SIG-M5 (cell line): Measurements from ENCODE around the gene NDUFB7.
"Not testable (repeated sequence)": the region's sequence is repeated elsewhere in the genome, so short reads cannot be mapped to it uniquely, and the experiment has no call there.

Source experiments
- DNase-seq: peaks from one replicate; lab custom pipeline; 2025; lab: John Stamatoyannopoulos, UW

Gene NDUFB7

DNA sequence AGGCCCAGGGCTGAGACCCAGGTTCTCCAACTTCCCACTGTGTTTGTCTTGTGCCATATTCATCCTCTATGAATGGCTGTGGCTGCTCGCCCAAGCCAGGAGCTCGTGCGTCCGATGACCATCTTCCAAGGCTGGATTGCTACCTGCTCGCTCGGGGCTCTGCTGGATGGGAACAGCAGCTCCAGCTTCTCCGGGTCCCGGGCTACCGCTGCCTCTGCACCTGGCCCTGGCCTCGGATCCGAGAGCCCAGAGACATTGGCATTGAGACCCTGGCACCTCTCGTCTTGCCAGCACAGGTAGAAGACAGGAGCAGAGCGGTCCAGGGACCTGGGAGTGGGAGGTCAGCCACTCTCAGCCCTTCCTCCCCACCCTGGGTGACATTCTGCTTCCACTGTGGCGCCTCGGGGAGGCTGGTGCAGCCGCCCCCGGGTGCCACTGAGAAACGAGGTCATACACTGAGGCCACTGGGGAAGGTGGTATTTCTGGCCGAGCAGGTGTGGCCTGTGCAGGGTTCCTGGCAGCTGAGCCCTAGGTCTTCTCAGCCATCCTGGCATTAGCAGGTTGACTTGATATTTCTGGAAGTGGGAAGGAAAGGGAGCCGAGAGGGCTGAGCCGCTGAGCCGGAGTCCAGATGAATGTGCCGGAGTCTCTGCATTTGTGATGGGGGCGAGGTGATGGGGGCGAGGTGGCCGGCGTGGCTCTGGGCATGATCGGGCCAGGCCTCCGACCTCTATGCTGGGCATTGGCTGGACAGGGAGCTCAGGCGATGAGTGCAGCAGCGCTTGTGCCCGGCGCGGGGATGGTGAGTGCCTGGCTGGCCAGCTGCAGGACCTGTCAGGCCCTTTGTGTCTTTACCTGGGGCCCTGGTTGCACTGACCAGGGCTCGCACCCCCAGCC is 18.6 kb downstream of the NDUFB7 start:
- DNase-seq = no peak

DNA sequence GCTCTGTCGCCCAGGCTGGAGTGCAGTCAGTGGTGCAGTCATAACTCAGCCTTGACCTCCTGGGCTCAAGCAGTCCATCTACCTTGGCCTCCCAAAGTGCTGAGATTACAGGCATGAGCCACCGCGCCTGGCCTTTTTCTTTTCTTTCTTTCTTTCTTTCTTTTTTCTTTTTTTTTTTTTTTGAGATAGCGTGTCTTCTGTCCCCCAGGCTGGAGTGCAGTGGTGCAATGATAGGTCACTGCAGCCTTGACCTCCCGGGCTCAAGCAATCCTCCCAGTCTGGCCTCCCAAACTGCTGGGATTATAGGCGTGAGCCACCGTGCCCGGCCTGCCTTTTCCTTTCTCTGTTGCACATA is 19.9 kb downstream of the NDUFB7 start:
- DNase-seq = not testable (repeated sequence)

DNA sequence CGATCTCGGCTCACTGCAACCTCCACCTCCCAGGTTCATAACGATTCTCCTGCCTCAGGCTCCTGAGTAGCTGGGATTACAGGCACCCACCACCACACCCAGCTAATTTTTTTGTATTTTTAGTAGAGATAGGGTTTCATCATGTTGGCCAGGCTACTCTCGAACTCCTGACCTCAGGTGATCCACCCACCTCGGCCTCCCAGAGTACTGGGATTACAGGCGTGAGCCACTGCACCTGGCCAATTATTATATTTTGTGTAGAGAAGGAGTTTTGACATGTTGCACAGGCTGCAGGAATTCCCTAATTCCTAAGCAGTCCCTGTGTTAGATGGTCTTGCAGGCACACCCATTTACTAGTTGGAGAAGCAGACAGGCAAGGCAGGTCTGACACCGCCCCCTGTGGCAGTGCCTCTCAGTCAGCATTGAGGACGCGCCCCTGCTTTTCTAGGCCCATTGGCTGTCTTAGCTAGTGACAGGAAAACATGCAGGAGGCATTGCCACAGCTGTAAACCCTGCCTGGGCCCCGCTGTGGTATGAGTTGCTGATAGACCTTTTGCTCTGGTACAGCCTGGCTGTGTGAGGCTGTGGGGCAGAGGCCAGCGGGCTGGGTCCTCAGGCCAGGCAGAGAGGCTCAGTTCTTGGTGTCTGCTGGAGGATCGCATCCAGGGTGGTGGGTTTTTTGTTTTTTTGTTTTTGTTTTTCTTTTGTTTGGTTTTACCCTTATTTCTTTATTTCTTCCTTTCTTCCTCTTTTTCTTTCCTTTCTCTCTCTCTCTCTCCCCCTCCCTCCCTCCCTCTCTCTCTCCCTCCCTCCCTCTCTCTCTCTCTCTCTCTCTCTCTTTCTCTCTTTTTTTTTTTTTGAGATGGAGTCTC is 20.5 kb downstream of the NDUFB7 start:
- peak; percentile 63 for DNase-seq

DNA sequence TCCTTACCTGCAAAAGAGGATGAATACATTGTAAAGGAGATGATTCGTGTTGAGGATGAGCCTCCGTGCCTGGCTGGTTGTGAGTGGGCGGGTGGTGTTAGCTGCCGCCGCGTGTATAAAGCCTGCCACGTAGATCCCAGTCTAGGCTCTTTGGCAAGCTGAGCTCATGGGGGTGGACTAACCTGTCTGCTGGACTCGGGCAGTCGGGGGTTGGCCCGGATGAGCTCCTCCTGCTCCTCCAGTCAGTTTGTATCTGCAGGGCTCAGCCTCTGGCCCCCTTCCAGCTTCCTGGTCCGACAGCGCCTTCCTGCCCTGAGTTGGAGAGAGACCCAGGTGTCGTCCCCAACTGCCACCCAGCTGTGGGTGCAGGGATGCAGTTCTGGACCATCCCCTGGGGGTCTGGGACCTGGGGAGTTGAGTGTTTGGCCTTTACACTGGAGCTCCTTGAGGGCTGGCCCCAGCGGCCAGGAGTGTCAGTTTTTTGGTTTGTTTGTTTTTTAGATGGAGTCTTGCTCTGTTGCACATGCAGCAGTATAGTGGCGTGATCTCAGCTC is 21.6 kb downstream of the NDUFB7 start:
- no peak for DNase-seq

DNA sequence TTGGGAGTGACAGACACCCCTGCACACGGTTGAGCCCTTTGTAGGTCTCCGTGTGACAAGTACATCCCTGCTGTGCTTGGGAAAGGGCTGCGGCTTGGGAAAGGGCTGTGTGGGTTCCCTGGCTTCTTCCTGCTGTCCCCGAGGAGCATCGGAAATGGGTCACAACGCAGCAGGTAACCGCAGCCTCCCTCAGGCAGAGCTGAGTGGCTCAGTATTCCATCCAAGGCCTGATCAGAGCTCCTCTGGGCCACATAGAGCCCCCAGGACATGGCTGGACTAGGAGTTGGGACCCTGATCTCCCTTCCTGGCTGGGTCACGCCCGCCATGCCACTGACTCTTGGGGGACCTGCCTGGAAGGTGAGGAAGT is 26.2 kb downstream of the NDUFB7 start:
- DNase-seq = no peak

DNA sequence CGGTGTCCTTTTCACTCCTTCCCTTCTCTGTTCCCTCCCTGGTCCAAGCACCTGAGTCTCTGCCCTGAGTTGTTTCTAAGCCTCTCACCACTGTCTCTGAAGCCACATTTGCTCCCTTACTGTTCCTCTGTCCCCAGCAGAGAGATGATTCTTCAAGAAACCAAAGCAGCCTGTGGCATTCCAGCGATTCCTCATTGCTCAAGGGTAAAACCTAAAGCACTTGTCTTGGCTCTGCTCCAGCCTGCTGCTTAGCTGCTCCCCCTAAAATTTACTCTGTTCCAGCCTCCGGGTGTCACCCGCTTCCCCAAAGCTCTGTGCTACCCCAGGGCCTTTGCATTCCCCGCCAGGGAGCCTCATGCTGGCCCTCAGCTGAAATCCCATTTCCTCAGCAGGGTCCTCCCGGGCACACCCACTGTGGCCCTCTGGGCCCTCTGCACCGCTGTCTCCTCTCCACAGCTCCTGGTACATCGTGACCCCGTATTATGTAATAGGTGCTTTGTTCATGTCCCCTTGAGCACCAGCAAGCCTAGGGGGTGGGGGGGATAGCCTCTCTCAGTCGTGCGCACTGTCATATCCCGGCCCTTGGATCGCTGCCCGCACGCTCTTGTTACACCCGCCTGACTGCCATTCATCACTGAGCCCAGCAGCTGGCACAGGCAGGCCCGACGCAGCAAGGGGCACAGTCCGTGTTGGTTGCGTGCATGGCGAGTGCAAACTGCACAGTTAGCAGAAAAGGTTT is 26.7 kb downstream of the NDUFB7 start:
- no peak for DNase-seq

DNA sequence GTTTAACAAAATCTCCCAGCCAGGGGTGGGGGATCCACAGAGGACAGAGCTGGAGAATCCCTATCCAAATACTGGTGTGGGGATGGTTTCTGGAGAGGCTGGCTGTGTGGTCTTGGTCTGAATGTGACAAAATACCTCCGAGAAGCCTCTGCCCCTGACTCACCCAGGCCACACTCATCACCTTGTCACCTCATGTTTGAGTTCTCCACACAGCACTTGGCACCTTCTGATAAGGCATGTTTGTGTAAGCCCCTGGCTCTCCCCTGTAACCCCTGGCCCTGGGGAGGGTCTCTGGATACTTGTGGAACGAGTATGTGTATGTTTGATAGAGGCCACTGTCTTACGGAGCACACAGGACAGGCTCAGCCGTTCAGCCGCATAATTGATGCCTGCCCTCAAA is 27.8 kb downstream of the NDUFB7 start:
- no peak for DNase-seq

DNA sequence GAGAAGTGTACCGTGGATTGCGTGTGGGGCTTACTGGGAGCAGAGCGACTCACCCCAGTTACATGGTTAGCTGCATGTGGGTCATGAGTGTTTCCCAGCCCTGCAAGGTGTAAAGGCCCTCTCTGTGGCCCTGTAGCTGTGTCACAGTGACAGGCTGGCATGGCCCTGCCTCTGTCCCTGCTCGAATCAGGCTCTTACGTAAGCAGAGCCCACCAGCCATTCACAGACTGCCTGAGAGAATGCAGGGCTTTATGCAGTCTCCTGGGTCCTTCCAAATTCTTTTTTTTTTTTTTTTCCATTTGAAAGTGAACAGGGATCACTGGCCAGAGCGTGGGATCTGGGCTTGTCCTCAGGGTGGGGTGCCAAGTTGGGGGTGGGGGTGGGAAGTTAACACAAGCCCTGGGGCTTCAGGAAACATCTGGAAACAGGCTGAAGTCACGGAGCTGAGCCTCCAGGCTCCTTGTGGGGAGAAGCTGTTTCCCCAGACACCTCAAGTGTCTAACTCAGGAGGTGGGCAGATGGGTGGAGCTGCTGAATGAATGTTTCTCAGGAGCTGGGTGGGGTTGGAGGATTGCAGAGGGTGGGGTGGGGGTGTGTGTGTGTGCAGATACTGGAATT is 29.0 kb downstream of the NDUFB7 start:
- DNase-seq = no peak

DNA sequence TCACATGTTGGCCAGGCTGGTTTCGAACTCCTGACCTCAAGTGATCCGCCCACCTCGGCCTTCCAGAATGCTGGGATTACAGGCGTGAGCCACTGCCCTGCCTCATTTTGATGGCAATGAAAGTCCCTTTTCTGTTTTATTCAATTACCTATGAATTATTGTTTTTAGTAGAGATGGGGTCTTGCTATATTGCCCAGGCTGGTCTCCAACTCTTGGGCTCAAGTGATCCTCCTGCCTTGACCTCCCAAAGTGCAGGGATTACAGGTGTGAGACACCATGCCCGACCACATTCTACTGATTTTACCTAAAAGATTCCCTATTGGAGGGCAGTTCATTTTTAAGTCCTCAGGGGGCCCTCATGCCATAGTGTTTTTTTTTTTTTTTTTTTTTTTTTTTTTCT is 29.9 kb downstream of the NDUFB7 start:
- DNase-seq = not testable (repeated sequence)

DNA sequence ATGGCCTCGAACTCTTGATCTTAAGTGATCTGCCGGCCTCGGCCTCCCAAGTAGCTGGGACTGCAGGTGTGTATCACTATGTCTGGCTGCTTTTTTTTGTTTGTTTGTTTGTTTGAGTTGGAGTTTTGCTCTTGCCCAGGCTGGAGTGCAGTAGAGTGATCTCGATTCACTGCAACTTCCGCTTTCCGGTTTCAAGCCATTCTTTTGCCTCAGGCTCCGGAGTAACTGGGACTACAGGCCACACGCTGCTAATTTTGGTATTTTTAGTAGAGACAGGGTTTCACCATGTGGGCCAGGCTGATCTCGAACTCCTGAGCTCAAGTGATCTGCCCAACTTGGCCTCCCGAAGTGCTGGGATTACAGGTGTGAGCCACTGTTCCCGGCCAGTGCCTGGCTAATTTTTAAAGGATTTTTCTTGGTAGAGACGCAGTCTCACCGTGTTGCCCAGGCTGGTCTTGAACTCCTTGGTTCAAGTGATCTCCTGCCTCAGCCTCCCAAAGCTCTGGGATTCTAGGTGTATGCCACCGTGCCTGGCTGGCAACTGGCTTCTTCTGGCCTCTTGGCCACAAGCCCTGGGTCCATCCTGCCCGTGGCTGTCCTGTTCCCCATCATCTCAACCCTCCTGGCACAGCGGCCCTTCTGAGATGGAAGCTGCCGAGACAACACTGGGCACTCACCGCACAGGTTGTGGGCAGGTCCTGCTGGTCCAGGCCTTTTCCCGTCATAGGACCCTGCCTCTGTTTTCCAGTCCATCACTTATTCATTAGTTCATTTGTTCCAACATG is 30.9 kb downstream of the NDUFB7 start:
- no peak for DNase-seq

DNA sequence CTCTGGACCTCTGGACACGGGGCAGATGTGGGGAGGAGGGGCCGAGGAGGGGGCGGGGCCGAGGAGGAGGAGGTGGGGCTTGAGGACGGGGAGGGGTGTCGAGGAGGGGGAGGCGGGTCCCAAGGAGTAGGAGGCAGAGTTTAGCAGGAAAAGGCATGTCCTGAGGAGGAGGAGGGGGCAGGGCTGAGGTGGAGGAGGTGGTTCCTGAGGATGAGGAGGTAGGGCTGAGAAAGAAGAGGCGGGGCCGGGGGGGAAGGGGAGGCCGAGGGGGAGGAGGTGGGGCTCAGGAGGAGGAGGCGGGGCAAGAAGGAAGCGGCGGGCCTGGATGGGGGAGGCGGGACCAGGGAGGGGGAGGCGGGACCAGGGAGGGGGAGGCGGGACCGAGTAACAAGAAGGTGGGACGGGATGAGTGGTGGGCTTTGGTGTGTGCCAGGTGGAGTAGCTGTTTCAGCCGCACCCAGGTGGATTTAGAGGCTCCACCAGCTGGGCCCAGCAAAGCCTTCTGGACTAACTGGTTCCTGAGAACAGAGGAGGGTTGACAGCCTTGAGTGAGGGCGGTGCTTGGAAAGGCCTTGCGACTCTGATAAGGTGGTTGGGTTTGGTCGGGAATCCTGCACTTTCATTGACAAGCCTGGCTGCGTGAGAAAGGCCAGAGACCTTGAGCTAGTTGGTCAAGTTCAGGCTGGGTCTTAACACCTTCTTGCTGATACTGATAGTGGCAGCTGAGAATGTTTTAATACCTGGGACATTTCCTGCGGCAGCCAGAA is 34.8 kb downstream of the NDUFB7 start:
- DNase-seq = no peak

DNA sequence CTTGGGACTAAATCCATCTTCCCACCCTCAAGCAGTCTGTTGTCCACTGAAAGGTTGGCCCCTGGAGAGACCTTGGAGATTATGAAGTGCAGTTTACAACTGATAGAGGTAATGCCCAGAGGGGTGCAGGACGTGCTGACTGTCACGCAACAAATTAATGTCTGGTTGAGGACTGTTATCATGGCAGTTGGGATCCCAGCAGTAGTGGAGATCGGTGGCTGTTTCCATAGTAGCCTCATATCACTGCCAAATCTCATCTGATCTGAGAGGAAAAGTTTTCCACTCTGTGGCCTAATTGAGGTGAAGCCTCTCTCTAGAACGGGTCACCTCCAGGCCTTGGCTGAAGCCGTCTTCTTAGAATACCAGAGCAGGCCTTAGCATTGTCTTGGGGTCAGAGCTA is 38.4 kb downstream of the NDUFB7 start:
- DNase-seq = no peak

DNA sequence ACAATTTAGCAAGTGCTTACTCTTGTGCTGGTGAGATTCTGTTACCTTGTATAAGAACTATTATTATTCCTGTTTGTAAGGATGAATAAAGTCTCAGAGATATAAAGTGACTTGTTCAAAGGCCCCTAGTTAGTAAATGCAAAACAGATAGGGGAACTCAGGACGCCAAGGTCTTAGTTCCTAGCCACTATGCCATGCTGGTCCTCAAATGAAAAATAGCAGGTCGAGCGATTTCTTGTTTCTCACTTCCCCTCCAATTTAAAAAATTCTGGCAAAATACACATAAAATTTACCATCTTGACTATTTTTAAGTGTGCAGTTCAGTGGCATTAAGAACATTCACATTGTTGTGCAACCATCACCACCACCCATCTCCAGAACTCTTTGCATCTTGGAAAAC is 41.4 kb downstream of the NDUFB7 start:
- no peak for DNase-seq

DNA sequence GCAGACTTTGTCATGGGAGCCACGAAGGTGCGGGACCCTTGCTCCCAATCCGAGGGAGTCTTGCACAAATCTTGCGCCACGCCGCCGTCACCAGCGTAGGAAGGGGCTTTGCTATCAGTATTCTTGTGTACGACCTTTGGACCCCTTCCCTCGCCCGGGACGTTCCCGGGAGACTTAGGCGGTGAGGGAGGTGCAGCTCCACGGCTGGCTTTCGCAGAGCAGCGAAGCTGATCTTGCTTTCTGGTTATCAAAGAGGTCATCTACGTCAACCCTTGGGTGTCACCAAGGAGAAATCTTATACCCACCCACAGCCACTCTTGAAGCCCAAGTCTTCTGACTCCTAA is 41.9 kb downstream of the NDUFB7 start:
- no peak for DNase-seq

DNA sequence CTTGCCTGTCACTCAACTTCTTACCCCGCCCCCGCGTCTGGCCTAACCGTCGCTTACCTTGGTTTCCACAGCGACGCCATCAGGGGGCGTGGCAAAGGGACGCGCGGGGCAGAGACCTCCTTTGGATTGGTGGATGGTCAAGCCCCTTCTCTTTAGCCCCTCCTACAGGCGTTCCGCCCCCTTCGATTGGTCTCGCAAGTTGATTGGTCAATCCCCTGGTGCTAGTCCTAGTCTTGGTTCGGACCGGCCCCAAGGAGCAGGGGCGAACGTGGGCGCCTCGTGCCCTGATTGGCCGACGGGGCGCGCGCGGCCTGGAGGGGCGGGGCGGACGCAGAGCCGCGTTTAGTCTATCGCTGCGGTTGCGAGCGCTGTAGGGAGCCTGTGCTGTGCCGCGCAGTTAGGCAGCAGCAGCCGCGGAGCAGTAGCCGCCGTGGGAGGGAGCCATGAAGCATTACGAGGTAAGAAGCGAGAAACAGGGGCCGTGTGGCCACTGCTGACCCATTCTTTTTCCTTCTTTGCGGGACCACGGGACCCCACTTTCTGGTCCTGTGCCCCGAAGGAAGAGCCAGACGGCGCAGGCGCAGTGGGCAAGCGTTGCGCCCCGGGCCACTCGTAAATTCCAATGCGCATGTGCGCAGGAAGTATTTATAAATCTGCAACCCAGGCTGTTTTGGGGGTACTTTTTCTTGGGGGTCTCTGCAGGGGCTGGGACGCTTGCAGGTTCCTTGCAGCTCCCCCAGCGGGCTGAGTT is 42.4 kb downstream of the NDUFB7 start, which contains the start of gene TECR:
TECR (plus strand) TSS at position 341 of the 751 bp plus-strand sequence; CDS start at position 444, 103 bp downstream.
- DNase-seq = peak; percentile 95

DNA sequence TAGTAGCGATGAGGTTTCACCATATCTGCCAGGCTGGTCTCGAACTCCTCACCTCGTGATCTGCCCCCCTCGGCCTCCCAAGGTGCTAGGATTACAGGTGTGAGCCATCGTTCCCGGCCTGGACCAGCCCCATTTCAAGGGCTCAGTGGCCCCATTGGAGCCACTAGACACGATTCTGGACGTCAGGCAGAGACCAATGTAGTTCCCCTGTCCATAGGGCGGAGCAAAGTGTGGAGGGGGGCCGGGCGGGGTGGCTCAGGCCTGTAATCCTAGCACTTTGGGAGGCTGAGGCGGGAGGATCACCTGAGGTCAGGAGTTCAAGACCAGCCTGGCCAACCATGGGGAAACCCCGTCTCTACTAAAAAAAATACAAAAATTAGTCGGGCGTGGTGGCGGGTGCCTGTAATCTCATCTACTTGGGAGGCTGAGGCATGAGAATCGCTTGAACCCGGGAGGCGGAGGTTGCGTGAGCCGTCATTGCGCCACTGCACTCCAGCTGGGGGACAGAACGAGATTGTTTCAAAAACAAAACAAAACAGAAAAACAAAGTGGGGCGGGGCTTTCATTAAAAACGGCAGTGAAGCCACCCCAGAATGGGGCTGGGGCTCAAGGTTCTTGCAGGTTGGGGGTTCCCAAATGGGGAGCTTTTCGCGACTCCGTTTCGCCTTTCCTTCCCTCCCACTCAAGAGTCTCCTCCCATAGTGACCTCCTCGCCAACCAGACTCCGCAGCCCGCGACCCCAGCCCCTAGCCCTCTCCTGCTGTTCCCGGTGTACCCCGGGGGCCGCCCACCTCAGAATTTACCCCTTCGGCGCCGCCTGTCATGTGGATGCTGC is 43.2 kb downstream of the NDUFB7 start:
- DNase-seq = no peak

DNA sequence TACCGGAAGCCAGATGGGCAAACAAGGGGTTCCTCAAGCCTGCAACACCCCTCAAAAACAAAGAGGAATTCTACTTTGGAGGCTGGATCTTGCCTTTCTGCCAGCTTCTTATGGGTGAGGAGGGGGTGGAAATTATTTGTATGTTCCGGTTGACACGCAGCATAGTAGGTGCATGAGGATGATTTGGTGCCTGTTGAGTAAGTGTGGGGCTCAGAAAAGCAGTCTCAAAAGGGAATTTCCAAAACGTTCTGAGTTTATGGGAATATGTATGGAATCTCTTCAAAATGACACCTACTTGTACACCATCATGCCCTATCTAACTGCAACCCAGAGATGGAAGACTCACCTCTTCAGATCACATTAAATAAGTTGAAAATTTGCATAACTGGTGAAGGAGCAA is 45.4 kb downstream of the NDUFB7 start:
- no peak for DNase-seq

DNA sequence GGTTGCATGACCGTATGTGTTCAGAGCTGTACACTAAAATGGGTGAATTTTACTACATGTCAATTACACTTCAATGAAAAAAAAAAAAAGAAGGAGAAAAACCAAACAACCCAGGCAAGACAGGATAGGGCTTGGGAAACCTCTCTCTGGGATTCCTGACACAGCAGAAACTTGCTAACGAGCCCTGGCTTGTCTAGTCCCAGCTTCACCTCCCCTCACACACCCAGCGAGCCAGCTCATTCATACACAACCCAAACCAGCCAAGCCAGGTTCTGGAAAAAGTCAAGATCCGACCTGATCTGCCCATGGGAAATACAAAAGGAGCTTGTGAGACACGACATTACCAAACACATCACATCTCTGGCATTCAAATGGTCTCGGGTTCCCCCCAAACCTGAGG is 46.1 kb downstream of the NDUFB7 start:
- DNase-seq = no peak

DNA sequence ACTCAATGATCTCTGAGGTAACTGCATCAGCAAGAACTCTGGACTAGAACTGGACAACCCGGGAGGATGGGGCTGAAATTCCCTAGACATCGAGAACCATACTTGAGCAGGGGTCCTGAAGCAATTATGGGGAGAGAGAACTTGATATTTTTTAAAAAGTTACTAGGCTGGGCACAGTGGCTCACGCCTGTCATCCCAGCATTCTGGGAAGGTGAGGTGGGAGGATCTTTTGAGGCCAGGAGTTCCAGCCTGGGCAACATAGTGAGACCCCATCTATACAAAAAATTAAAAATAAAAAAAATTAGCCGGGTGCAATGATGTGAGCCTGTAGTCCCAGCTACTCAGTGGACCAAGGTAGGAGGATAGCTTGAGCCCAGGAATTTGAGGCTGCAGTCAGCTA is 51.3 kb downstream of the NDUFB7 start:
- no peak for DNase-seq
